Stomach (tissue), 9 donors: ENCODE measurements around the gene TTLL11. TPM values are rescaled to one million over a fixed set of nuclear protein-coding genes. Genes with fewer than 3 reads are reported as not detected.
"Not testable (repeated sequence)": the region's sequence is repeated elsewhere in the genome, so short reads cannot be mapped to it uniquely, and the experiment has no call there.

ENCODE experiments used
- DNase-seq, 2 donors: peaks; one replicate each; pipeline versions ENCODE4 v3.0.0 to v3.0.0-alpha.2; 2013 to 2019
- H3K27ac ChIP-seq, 5 donors: fragments of 200-600 bp in 4 of 5; sonication (generic) in 4 of 5; one replicate each; pipeline ENCODE4 v1.5.1; 2013 to 2019; ENCODE audit warnings: mild to moderate bottlenecking in 1 of 5, moderate library complexity in 1 of 5
- H3K27me3 ChIP-seq, 3 donors: fragments of 200-600 bp; sonication (generic); one replicate each; pipeline ENCODE4 v1.5.1; 2017 to 2019; ENCODE audit warnings: mixed run types in 1 of 3
- H3K36me3 ChIP-seq, 4 donors: fragments of 200-600 bp; sonication (generic); 1 replicate in 3 of 4; 2 replicates in 1 of 4; pipeline ENCODE4 v1.5.1; 2016 to 2019
- H3K4me1 ChIP-seq, 4 donors: fragments of 200-600 bp; sonication (generic); one replicate each; pipeline ENCODE4 v1.5.1; 2016 to 2019
- H3K4me3 ChIP-seq, 4 donors: fragments of 200-600 bp; sonication (generic) in 3 of 4; one replicate each; pipeline ENCODE4 v1.5.1; 2016 to 2019; ENCODE audit warnings: mild to moderate bottlenecking in 1 of 4
- H3K9me3 ChIP-seq, 4 donors: fragments of 200-600 bp; sonication (generic); one replicate each; pipeline ENCODE4 v1.5.1; 2016 to 2019
- CTCF ChIP-seq, 7 experiments: fragments of 450-650 bp in 4 of 7; fragments of 200-600 bp in 3 of 7; sonication (generic) in 3 of 7; IDR thresholded peaks; one replicate each; pipeline ENCODE4 v1.5.1; 2016 to 2019; ENCODE audit warnings: antibody characterized with exemption in 7 of 7, control low read depth in 2 of 7, mild to moderate bottlenecking in 1 of 7
- EP300 ChIP-seq: sonication (generic); formaldehyde crosslinking; IDR thresholded peaks from one replicate; pipeline ENCODE4 v1.6.1; 2017; ENCODE audit warnings: antibody characterized with exemption
- POLR2A ChIP-seq, 4 donors: fragments of 450-650 bp; IDR thresholded peaks; one replicate each; pipeline ENCODE4 v1.6.1; 2016; ENCODE audit warnings: antibody characterized with exemption in 4 of 4, control low read depth in 2 of 4, mild to moderate bottlenecking in 1 of 4, moderate library complexity in 1 of 4
- POLR2AphosphoS5 ChIP-seq, 3 donors: sonication (generic); formaldehyde crosslinking; IDR thresholded peaks; one replicate each; pipeline ENCODE4 v1.6.1; 2016; ENCODE audit warnings: antibody characterized with exemption in 3 of 3
- WGBS, 5 donors: extraction: QIAGEN DNeasy Blood & Tissue Kit in 3 of 5; methylation state at CpG; one replicate each; pipeline versions ENCODE4 v1.1.5 to v1.1.7; 2013 to 2018; 5-methylcytosine and 5-hydroxymethylcytosine counted together
- intact Hi-C: fragments of 100-400 bp; cut with DNase I; formaldehyde crosslinking; loops from one replicate; pipeline ENCODE4 v1.15.1; 2023; ENCODE audit warnings: low total_unique reads
- polyA plus RNA-seq, 3 donors: library from polyadenylated mRNA; stranded (reverse); fragments of 200-250 nt; gene quantifications; one replicate each; pipeline ENCODE4 v1.2.3, GENCODE V29; 2013
- total RNA-seq, 5 donors: library from RNA; depleted of rRNA; stranded (reverse); fragments of >200 nt; gene quantifications; one replicate each; pipeline versions ENCODE4 v1.1.0 to v1.2.3, GENCODE V29; 2014 to 2016
- donor health status: healthy with polysubstance abuse.
- donor health status: Bipolar disorder and iron deficiency.
- donor health status: healthy.

Gene TTLL11
- total and polyA plus RNA-seq, 8 donors: 3.6 to 18.2 (median 9.4) TPM

DNA sequence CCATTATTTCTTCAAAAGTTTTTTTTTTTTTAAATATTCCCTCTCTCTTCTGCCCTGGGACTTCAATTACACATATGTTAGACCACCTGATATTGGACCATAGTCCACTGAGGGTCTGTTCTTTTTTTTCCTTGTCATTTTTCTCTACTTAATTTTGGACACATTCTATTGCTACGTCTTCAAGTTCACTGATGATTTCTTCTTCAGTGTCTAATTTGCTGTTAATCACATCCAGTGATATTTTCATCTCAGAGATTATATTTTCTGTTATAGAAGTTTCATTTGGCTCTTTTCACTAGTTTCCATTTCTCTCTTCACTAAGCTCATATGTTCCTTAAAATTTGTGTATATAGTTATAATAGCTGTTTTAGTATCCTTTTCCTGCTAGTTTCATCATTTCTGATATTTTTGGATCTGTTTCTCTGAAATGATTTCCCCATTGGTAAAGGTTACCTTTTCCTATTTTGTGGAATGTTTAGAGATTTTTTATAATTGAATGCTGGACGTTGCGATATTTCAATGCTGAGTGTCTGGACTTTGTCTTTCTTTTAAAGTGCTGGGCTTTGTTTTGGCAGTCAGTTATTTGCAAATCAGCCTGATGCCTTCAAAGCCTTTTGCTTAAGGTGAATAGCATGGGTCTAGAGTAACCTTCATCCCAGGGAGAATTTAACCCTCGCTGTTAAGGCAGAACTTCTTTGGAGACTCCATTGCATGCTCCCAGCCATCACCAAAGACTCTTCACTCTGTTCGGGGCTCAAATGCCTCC is 111.8 kb downstream of the TTLL11 start:
- Histone ChIP-seq H3K27me3 (no peaks in the 10 kb centered on the region), H3K27ac (no peak overlapping the region), H3K36me3 (no peaks in the 10 kb centered on the region), H3K9me3 (peaks cover 0 to 8% (median 0%) of the 10 kb centered on the region in 4 donors), H3K4me1 (peaks cover 0 to 20% (median 10%) of the 10 kb centered on the region in 4 donors), H3K4me3 (no peak overlapping the region)
- TF ChIP-seq CTCF (IDR thresholded peaks at IDR 0.05): no peak
- TF ChIP-seq POLR2A (IDR thresholded peaks at IDR 0.05): no peak
- TF ChIP-seq POLR2AphosphoS5 (IDR thresholded peaks at IDR 0.05): no peak
- TF ChIP-seq EP300: no peak
- intact Hi-C loops: no loop called here
- WGBS, 5 donors: 87 to 96% (median 94%) methylated on average over 5 of the region's 5 CpGs
- no peak for DNase-seq

GRCh38 chr9:121980665-121981064 is 112.4 kb downstream of the TTLL11 start:
- H3K4me1 ChIP-seq: peaks cover 0 to 26% (median 15%) of the 10 kb centered on the region in 4 donors
- H3K27me3 ChIP-seq, H3K4me3 ChIP-seq, intact Hi-C loops, H3K27ac ChIP-seq, H3K36me3 ChIP-seq, H3K9me3 ChIP-seq, DNase-seq: not testable (repeated sequence)
- 92 to 100% (median 94%) methylated on average over 1 of the region's 1 CpG for WGBS, 5 donors

DNA sequence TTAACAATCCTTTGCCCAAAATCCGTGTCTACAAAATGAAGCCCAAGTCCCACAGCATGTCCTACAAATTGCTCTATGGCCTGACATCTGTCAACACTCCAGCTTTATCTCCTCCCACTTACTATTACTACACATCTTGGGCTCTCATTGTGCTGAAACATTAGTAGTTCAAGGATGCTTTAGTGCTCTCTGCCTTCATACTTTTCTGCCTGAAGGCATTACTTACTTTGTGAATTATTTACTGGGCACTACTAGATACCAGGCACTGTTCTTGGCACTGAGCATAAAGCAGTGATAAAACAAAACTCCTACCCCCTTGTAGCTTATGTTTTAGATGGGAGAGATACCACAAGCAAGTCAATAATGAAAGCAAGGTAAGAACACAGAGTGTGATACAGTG is 113.4 kb downstream of the TTLL11 start:
- no peak overlapping the region for H3K4me3 ChIP-seq
- no peaks in the 10 kb centered on the region for H3K27me3 ChIP-seq
- no peaks in the 10 kb centered on the region for H3K36me3 ChIP-seq
- H3K9me3 ChIP-seq: peaks cover 0 to 8% (median 0%) of the 10 kb centered on the region in 4 donors
- H3K4me1 ChIP-seq: peaks cover 0 to 30% (median 20%) of the 10 kb centered on the region in 4 donors
- H3K27ac ChIP-seq: no peak overlapping the region
- DNase-seq: no peak
- no peak for TF ChIP-seq POLR2AphosphoS5 (IDR thresholded peaks at IDR 0.05)
- no peak for TF ChIP-seq POLR2A (IDR thresholded peaks at IDR 0.05)
- no peak for TF ChIP-seq CTCF (IDR thresholded peaks at IDR 0.05)
- no peak for TF ChIP-seq EP300
- 75 to 88% (median 85%) methylated on average over 1 of the region's 1 CpG for WGBS, 5 donors
- intact Hi-C loops: no loop called here

- TF ChIP-seq EP300: no peak
- TF ChIP-seq CTCF (IDR thresholded peaks at IDR 0.05): no peak
- no peak for TF ChIP-seq POLR2AphosphoS5 (IDR thresholded peaks at IDR 0.05)
- TF ChIP-seq POLR2A (IDR thresholded peaks at IDR 0.05): no peak
- Histone ChIP-seq H3K36me3 (peaks cover 0 to 10% (median 0%) of the 10 kb centered on the region in 4 donors), H3K4me1 (peaks cover 6 to 39% (median 22%) of the 10 kb centered on the region in 4 donors), H3K4me3 (no peak overlapping the region), H3K9me3 (peaks cover 0 to 8% (median 0%) of the 10 kb centered on the region in 4 donors), H3K27me3 (no peaks in the 10 kb centered on the region), H3K27ac (peak overlapping the region in 2 of 5 donors; percentile 70 to 75)
- intact Hi-C loops: no loop called here
- WGBS, 5 donors: 52 to 84% (median 71%) methylated on average over 1 of the region's 1 CpG
- peak in 1 of 2 donors; percentile 18 for DNase-seq
These were observed 116.4 kb downstream of the TTLL11 start for GRCh38 chr9:121976751-121977150.

- intact Hi-C loops: no loop called here
- H3K27me3 ChIP-seq: no peaks in the 10 kb centered on the region
- peaks cover 0 to 10% (median 0%) of the 10 kb centered on the region in 4 donors for H3K36me3 ChIP-seq
- TF ChIP-seq POLR2A (IDR thresholded peaks at IDR 0.05) (no peak), EP300 (no peak), CTCF (IDR thresholded peaks at IDR 0.05) (no peak), POLR2AphosphoS5 (IDR thresholded peaks at IDR 0.05) (peak in 1 of 3 donors; percentile 68)
- H3K4me3 ChIP-seq: peak overlapping the region in 1 of 4 donors; percentile 4
- 36 to 62% (median 38%) methylated on average over 6 of the region's 6 CpGs for WGBS, 5 donors
- peak; percentile 50 to 89 for DNase-seq
- H3K4me1 ChIP-seq: peaks cover 6 to 39% (median 22%) of the 10 kb centered on the region in 4 donors
- H3K27ac ChIP-seq: peak overlapping the region; percentile 60 to 91 (median 71)
- H3K9me3 ChIP-seq: peaks cover 0 to 2% (median 0%) of the 10 kb centered on the region in 4 donors
These were observed 117.3 kb downstream of the TTLL11 start for GRCh38 chr9:121975801-121976277.
